ENCODE results near the gene PUM2.

The PUM2 gene

DNA sequence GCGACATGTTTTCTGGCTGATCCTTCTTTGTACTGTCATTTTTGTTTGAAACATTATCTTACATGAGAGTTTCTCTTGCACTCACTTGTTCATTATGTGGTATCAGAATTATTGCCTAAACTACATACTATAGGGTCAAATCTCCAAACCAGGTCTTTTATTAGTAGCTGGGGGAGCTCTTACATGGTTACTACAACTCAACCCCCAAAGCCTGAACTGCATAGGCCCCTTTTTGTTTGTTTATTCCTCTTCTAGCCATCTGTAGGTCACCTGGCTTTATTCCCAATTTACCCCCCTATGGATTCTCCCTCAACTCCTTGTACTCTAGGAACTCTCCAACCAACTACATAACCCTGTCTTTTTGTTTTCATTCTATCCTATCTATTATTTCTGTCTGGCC is 46.7 kb downstream of the PUM2 start:
- no peak for DNase-seq (ENCODE audit: insufficient read length, low spot score)
- TF ChIP-seq POLR2A (IDR thresholded peaks at IDR 0.05; ENCODE audit: low read depth, low read length) (no peak), POU2F2 (IDR thresholded peaks at IDR 0.05; ENCODE audit: low read depth, low read length) (no peak), SPI1 (IDR thresholded peaks at IDR 0.05; ENCODE audit: low read depth, low read length) (no peak), POLR2AphosphoS5 (IDR thresholded peaks at IDR 0.05; ENCODE audit: low read depth, low read length) (no peak), TAF1 (IDR thresholded peaks at IDR 0.05; ENCODE audit: low read depth, low read length) (no peak), PAX5 (IDR thresholded peaks at IDR 0.05; ENCODE audit: insufficient read depth, low read length, severe bottlenecking) (no peak)
- FAIRE-seq = no peak

DNA sequence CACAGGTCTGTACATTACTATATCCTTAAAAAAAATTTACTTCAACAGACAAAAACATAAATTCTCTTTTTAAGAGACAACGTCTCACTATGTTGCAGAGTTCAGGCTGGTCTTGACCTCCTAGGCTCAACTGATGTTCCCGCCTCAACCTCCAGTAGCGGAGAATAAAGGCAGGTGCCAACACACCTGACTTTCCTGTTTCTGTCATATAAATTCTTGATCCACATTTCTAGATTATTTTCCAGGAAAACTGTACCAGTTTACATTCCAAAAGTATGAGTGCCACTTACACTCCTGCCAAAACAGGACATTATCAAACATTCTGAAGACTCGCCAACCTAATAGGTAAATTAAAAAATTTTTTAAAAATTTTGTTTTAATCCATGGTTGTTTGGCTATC is 48.6 kb downstream of the PUM2 start:
- DNase-seq (ENCODE audit: insufficient read length, low spot score) = no peak
- no peak for TF ChIP-seq PAX5 (IDR thresholded peaks at IDR 0.05; ENCODE audit: insufficient read depth, low read length, severe bottlenecking)
- TF ChIP-seq POU2F2 (IDR thresholded peaks at IDR 0.05; ENCODE audit: low read depth, low read length) = no peak
- TF ChIP-seq POLR2AphosphoS5 (IDR thresholded peaks at IDR 0.05; ENCODE audit: low read depth, low read length) = no peak
- TF ChIP-seq TAF1 (IDR thresholded peaks at IDR 0.05; ENCODE audit: low read depth, low read length) = no peak
- no peak for TF ChIP-seq POLR2A (IDR thresholded peaks at IDR 0.05; ENCODE audit: low read depth, low read length)
- no peak for TF ChIP-seq SPI1 (IDR thresholded peaks at IDR 0.05; ENCODE audit: low read depth, low read length)
- FAIRE-seq = no peak

DNA sequence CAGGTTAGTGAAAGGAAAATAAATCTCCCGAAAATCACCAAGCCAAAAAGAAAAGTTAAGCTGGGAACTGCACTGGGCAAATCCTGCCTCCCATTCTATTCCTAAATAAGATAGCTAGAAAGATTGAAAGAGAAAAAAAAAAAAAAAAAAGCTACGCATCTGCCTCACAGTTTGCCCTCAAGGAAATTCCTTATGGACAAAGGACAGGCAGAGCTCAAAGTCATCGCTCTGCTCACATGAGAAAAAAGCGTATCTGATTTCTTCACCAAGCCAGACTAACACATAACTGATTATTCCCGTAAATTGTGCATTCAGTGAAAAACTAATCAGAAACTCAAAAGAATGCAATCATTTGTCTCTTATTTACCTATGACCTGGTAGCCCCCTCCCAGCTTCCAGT is 50.0 kb downstream of the PUM2 start:
- TF ChIP-seq SPI1 (IDR thresholded peaks at IDR 0.05; ENCODE audit: low read depth, low read length) (no peak), TAF1 (IDR thresholded peaks at IDR 0.05; ENCODE audit: low read depth, low read length) (no peak), POLR2A (IDR thresholded peaks at IDR 0.05; ENCODE audit: low read depth, low read length) (no peak), POU2F2 (IDR thresholded peaks at IDR 0.05; ENCODE audit: low read depth, low read length) (no peak), PAX5 (IDR thresholded peaks at IDR 0.05; ENCODE audit: insufficient read depth, low read length, severe bottlenecking) (no peak), POLR2AphosphoS5 (IDR thresholded peaks at IDR 0.05; ENCODE audit: low read depth, low read length) (no peak)
- FAIRE-seq (no peak), DNase-seq (ENCODE audit: insufficient read length, low spot score) (no peak)

DNA sequence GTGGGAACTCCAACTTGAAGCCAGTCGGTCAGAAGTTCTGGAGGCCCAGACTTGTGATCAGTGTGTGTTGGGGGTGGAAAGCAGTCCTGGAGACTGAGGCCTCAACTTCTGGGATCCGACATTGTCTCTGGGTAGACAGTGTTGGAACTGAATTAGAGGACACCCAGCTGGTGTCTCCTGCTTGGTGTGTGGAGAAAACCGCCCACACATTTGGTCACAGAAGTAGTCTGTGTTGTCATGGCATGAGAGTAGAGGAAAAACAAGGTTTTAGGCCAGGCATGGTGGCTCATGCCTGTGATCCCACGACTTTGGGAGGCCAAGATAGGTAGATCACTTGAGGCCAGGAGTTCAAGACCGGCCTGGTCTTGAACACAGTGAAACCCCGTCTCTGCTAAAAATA is 51.5 kb downstream of the PUM2 start:
- no peak for DNase-seq (ENCODE audit: insufficient read length, low spot score)
- no peak for FAIRE-seq
- no peak for TF ChIP-seq TAF1 (IDR thresholded peaks at IDR 0.05; ENCODE audit: low read depth, low read length)
- no peak for TF ChIP-seq POU2F2 (IDR thresholded peaks at IDR 0.05; ENCODE audit: low read depth, low read length)
- TF ChIP-seq POLR2A (IDR thresholded peaks at IDR 0.05; ENCODE audit: low read depth, low read length) = no peak
- TF ChIP-seq SPI1 (IDR thresholded peaks at IDR 0.05; ENCODE audit: low read depth, low read length) = no peak

DNA sequence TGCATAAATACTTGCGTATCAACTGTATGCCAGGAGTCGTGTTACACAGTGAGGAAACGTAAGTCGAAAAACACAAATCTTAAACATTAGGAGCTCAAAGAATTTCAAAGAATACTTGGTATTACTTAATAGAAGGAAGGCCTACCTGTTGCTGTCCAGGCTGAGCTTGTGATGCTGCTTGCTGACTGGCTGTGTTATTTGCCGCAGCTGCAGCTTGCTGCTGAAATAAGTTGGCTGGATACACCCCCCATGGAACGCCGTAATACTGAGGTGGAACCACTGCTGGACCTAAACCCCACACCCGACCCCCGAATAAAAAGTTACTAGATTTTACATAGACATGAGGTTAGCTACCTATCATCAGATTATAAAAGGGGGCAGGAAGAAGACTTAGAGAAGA is 56.4 kb downstream of the PUM2 start:
- no peak for FAIRE-seq

DNA sequence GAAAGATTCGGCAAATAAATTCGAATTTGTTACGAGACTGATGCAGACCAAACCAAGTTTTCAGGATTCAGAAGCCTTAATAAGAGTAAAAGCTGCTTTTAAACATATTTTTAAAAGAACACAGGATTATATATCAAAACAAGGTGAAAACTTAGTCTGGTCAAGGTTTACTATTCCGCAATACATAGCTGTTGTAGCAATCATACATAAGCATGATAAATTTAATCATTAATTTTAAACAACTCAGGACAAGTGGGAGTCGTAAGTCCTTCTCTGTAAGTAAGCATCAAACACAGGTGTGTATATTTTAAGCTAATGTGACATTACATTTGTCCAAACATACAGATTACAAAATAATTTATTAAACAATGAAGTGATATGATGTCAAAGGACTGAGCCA is 57.7 kb downstream of the PUM2 start:
- TF ChIP-seq POU2F2 (IDR thresholded peaks at IDR 0.05; ENCODE audit: low read depth, low read length) (no peak), POLR2AphosphoS5 (IDR thresholded peaks at IDR 0.05; ENCODE audit: low read depth, low read length) (no peak), TAF1 (IDR thresholded peaks at IDR 0.05; ENCODE audit: low read depth, low read length) (no peak), PAX5 (IDR thresholded peaks at IDR 0.05; ENCODE audit: insufficient read depth, low read length, severe bottlenecking) (no peak), POLR2A (IDR thresholded peaks at IDR 0.05; ENCODE audit: low read depth, low read length) (no peak), SPI1 (IDR thresholded peaks at IDR 0.05; ENCODE audit: low read depth, low read length) (no peak)
- FAIRE-seq = no peak
- no peak for DNase-seq (ENCODE audit: insufficient read length, low spot score)

More for the DNA sequence above, 56.4 kb downstream of the PUM2 start:
- no peak for DNase-seq (ENCODE audit: insufficient read length, low spot score)
- TF ChIP-seq SPI1 (IDR thresholded peaks at IDR 0.05; ENCODE audit: low read depth, low read length) = no peak
- TF ChIP-seq PAX5 (IDR thresholded peaks at IDR 0.05; ENCODE audit: insufficient read depth, low read length, severe bottlenecking) = no peak
- TF ChIP-seq POU2F2 (IDR thresholded peaks at IDR 0.05; ENCODE audit: low read depth, low read length) = no peak
- no peak for TF ChIP-seq POLR2AphosphoS5 (IDR thresholded peaks at IDR 0.05; ENCODE audit: low read depth, low read length)
- no peak for TF ChIP-seq POLR2A (IDR thresholded peaks at IDR 0.05; ENCODE audit: low read depth, low read length)
- TF ChIP-seq TAF1 (IDR thresholded peaks at IDR 0.05; ENCODE audit: low read depth, low read length) = no peak

DNA sequence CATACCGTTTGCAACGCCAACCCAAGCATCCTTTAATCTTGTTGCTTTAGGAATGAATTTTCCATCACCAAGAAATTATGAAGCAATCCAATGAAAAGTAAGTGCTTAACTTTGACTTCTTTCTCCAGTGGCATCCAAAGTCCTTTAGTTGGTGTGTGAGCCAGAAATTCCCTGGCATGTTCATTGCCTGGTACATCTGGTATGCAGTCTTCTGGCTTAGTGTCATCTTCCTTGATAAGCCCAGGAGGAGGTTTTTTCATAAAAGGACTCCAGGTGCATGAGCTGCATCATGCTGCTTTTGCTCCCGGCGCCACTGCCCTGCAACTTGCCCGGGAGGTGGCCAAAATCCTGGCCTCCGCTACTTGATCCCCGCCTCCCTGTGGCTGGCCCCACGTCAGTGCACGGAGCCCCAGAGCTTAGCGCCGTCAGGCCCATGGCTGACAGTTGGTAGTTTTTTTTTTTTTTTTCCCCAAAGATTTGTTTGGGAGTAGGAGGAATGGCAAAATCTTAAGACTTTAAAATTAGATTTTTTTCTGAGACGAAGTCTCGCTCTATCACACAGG is 58.7 kb downstream of the PUM2 start:
- DNase-seq (ENCODE audit: insufficient read length, low spot score) (no peak), FAIRE-seq (no peak)
- TF ChIP-seq POLR2AphosphoS5 (IDR thresholded peaks at IDR 0.05; ENCODE audit: low read depth, low read length) (no peak), SPI1 (IDR thresholded peaks at IDR 0.05; ENCODE audit: low read depth, low read length) (no peak), POU2F2 (IDR thresholded peaks at IDR 0.05; ENCODE audit: low read depth, low read length) (no peak), TAF1 (IDR thresholded peaks at IDR 0.05; ENCODE audit: low read depth, low read length) (no peak), PAX5 (IDR thresholded peaks at IDR 0.05; ENCODE audit: insufficient read depth, low read length, severe bottlenecking) (no peak), POLR2A (IDR thresholded peaks at IDR 0.05; ENCODE audit: low read depth, low read length) (no peak)

DNA sequence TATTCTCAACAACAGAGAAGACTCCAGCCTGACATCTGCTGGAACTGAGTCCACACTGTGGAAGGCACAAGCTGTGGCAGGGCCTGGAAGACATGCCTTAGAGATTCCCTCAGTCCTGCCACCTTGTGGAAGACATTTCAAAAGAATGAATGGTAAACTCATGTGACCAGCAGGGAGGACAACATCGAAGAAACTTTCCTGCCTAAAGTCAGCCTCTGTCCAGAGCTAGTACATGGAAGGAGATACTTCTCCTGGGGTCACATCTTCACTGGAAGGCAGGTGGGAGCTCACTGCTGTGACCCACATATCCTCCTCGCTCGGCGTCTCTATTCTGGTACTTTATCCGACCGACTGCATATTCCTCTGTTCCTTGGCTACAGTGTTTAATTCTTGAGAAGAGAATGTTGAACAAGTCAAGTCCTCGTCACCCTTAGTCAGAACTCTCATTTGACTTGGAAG is 59.5 kb downstream of the PUM2 start:
- no peak for TF ChIP-seq TAF1 (IDR thresholded peaks at IDR 0.05; ENCODE audit: low read depth, low read length)
- no peak for TF ChIP-seq PAX5 (IDR thresholded peaks at IDR 0.05; ENCODE audit: insufficient read depth, low read length, severe bottlenecking)
- TF ChIP-seq SPI1 (IDR thresholded peaks at IDR 0.05; ENCODE audit: low read depth, low read length) = no peak
- no peak for TF ChIP-seq POLR2AphosphoS5 (IDR thresholded peaks at IDR 0.05; ENCODE audit: low read depth, low read length)
- no peak for TF ChIP-seq POLR2A (IDR thresholded peaks at IDR 0.05; ENCODE audit: low read depth, low read length)
- TF ChIP-seq POU2F2 (IDR thresholded peaks at IDR 0.05; ENCODE audit: low read depth, low read length) = no peak
- DNase-seq (ENCODE audit: insufficient read length, low spot score) (peak; percentile 14), FAIRE-seq (peak; percentile 86)

DNA sequence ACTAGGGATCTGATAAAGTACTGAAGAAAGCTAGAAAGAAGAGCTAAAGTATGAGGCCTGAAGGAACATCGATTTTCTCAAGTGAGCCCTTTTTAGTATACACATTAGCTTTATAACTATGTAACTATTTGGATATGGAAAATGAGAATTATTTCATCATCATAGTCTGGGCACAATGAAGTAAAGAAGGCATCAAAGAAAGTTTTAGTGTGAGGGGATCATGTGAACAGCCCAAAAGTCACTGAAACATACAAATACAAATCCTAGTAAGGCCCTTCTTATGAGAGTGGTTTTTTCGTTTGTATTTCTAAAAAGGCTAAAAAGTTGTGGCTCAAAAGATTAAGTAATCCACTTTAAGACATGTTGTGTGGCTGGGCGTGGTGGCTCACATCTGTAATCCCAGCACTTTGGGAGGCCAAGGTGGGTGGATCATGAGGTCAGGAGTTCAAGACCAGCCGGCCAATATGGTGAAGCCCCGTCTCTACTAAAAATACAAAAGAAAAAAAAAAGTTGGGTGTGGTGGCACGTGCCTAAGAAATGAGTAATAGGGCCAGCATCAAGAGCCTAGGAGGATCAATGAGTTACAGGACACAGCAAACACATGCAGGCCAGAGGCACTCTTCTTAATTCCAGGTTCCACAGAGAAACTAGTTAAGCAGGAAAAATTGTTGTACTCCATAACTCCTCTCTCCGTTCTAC is 61.9 kb downstream of the PUM2 start:
- DNase-seq (ENCODE audit: insufficient read length, low spot score) (no peak), FAIRE-seq (no peak)
- TF ChIP-seq POU2F2 (IDR thresholded peaks at IDR 0.05; ENCODE audit: low read depth, low read length) (no peak), POLR2A (IDR thresholded peaks at IDR 0.05; ENCODE audit: low read depth, low read length) (no peak), POLR2AphosphoS5 (IDR thresholded peaks at IDR 0.05; ENCODE audit: low read depth, low read length) (no peak)
